Pons (tissue), 1 donor: ENCODE data around the gene FRAS1.
A peak's percentile ranks its signal among the peaks of the same experiment; 100 is the strongest.
"Not testable (repeated sequence)": the region's sequence is repeated elsewhere in the genome, so short reads cannot be mapped to it uniquely, and the experiment has no call there.

Source experiments
- DNase-seq: peaks from one replicate; pipeline ENCODE4 v3.0.0-alpha.2; 2016; ENCODE audit warnings: low spot score

The FRAS1 gene

GRCh38 chr4:78512357-78512920 is 455.3 kb downstream of the FRAS1 start:
- DNase-seq: no peak

- no peak for DNase-seq
Observed at GRCh38 chr4:78513411-78513975, 456.4 kb downstream of the FRAS1 start.

- DNase-seq: peak; percentile 54
Observed at GRCh38 chr4:78517050-78517652, 460.0 kb downstream of the FRAS1 start.

GRCh38 chr4:78518561-78518960 is 461.4 kb downstream of the FRAS1 start:
- DNase-seq: no peak

DNA sequence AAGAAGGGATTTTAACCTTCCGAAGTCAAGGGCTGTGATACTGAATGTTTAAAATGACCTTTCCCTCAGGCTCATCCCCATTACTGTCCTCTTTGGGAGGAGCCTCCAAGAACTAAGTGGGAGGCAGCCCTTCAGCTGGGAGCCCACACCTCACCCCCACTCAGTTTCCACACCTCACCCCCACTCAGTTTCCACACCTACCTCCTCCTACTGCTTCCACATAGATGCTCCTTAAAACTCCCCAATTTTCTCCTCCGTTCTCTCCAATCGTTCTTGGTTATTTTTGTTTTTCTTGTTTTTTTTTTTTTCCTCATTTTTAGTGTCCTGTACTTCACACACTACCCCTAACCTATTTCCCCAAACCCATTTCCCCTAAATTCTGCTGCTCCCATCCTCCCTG is 462.8 kb downstream of the FRAS1 start:
- DNase-seq: no peak

DNA sequence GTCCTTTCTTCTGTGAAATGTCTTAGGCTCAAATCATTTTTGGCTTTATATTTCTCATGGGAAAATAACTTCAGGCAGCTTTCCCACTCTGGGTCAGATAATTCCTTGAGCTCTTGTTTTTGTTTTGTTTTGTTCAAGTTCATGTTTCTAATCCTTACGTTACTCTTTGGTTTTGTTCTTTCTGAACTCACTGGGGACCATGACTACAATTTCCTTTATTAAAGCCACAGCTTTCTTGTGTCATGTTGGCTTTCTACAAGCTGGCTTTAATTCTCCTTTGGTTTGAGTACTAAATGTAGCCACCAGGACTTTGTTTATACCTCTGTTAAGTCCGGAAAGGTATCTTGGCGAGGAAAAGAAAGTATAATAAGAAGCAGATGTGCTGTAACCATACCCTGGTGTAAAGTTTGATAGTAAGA is 463.7 kb downstream of the FRAS1 start:
- DNase-seq: no peak

GRCh38 chr4:78524009-78524408 is 466.9 kb downstream of the FRAS1 start:
- no peak for DNase-seq

GRCh38 chr4:78525559-78525958 is 468.4 kb downstream of the FRAS1 start:
- DNase-seq: no peak

DNA sequence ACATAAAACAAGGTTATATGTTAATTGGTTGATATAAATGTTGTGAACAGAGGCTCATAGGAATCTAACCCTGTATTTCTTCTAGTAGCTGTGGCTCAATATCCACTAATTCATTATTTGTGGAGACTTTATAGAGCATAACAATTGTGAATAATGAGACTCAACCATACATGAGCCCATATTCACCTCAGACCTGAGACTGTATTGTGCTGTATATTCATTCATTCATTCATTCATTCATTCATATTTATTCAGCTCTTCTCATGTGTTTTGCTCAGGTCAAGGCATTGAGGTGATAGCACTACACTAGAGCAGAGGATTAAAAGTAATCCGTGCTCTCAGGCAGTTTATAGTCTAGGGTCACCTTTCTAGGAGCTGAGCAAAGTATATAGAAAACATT is 470.0 kb downstream of the FRAS1 start:
- no peak for DNase-seq

GRCh38 chr4:78527555-78527954 is 470.4 kb downstream of the FRAS1 start:
- DNase-seq: no peak

GRCh38 chr4:78528327-78528726 is 471.2 kb downstream of the FRAS1 start:
- DNase-seq: no peak

DNA sequence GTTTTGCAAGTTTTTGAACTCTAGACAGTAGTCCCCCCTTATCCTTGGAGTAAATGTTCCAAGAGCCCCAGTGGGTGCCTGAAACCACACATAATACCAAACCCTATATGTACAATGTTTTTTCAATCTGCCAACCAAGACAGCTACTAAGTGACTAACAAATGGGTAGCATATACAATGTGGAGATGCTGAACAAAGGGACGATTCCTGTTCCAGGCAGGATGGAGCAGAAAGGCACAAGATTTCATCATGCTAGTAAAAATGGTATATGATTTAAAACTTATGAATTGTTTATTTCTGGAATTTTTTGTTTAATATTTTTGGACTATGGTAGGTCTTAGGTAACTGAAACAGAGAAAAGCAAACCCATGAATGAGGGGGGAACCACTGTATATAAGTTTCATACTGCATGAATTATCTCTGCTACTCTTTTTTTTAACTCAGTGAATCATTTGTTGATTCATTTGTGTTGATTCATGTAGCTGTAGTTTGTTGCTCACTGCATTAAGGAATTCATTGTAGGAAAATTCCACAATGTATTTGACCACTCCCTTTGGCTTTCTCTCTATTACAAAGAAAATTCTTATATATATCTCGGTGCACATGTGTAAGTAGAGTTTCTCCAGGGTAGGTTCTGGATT is 472.6 kb downstream of the FRAS1 start:
- DNase-seq: no peak

GRCh38 chr4:78532046-78532445 is 474.9 kb downstream of the FRAS1 start:
- DNase-seq: no peak

DNA sequence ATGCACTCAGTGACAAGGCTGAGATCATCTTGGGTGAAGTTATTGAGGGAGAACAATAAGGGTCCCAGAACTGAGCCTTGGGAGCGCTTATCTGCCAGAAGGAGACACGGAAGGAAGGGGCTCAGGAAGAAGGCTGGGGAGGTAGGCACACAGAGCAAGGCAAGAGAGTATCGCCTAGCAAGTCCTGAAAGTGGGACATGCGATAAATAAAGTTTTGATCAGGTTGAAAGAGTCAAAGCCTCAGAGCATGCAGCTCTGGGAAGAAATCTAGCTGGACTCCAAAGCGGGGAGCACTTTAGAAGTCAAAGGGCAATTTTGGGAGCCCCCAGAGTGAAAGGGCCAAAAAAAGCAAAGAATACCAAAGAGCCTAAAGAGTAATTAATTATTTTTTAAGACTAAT is 476.7 kb downstream of the FRAS1 start:
- DNase-seq: no peak

GRCh38 chr4:78534286-78534955 is 477.3 kb downstream of the FRAS1 start:
- DNase-seq: peak; percentile 82

- DNase-seq: no peak
Observed at GRCh38 chr4:78542373-78542772, 485.2 kb downstream of the FRAS1 start.

- no peak for DNase-seq
Observed at GRCh38 chr4:78543424-78544125, 486.5 kb downstream of the FRAS1 start.

DNA sequence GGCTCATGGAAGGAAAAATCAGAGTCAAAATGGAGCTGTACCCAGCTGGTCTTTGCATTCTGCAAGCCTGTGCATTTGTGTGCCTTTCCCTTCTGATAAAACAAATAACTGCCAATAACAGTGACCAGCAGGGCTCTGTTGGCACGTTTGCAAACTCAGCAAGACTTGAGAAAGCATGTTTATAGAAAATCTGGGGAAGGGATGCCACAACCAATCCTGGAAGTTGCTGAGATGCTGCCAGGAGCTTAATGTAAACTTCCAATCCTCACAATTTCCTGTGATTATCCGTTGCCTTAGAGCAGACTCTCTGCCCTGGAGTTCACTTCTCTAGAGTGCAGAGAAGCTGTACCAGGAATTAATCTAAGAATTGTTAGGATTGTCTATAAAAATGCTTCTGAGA is 487.6 kb downstream of the FRAS1 start:
- no peak for DNase-seq

DNA sequence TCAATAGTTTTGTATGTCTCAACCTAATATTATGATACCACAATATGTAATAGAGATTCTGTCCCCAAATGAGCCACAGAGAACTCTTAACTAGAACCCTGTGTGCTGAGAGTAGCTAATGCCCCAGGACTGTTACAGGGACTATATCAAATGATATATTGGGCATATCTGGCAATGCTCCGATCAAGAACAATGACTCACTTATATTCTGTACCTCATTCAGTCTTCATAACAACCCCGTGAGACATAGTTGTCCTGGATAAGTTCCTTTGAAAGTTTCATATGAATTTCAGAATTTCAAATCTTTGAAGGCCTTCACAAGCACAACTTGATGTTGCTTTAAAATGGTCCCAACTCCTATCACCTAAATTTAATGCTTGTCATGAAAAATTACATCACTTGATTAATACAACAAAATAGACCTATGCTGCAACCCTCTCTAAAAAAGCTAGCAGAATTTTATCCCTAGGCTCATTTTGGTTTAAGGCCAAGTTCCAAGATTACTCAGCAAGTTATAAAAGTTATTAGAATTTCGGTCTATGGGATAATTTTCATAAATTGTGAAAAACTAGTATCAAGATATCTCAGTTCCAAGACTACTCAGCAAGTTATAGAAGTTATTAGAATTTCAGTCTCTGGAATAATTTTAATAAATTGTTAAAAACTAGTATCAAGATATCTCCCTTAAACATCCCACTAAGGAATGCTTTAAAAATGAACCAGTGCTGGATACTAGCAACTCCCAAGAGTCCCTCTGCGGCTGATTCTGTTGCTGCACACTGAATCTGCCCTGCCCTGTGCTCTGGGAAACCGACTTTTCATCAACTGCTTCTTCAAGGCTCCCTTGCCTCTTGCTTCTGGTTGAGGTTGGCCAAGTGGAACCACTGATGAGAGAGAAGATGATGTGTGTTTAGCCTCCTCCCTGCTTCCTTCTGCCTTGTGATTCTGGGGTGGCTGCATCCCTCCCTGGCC is 488.4 kb downstream of the FRAS1 start:
- no peak for DNase-seq

- not testable (repeated sequence) for DNase-seq
Observed at GRCh38 chr4:78547899-78548298, 490.8 kb downstream of the FRAS1 start.

DNA sequence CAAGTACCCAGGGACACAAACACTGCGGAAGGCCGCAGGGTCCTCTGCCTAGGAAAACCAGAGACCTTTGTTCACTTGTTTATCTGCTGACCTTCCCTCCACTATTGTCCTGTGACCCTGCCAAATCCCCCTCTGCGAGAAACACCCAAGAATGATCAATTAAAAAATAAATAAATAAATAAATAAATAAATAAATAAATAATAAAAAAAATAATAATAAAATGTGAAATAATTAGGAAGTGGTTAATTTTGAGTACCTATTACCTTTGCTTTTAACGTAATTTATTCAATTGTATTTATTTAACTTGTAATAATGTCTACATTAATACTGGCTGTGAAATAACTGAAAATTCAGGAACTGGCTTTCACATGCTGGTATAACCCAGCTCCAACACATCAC is 491.8 kb downstream of the FRAS1 start:
- DNase-seq: not testable (repeated sequence)
